Measurements from ENCODE around the gene KLF11. TPM values are rescaled to one million over a fixed set of nuclear protein-coding genes. Genes with fewer than 3 reads are reported as not detected.

KLF11 gene
- polyA plus RNA-seq, 1 donor from 2014 or later: 5.7 TPM

- H2AFZ ChIP-seq (ENCODE audit: low read depth, low read length): no peak overlapping the region
- no peak overlapping the region for H3K9ac ChIP-seq (ENCODE audit: low read length)
- H3K27ac ChIP-seq (ENCODE audit: low read length): no peak overlapping the region
- H3K9me3 ChIP-seq (ENCODE audit: low read length): no peaks in the 10 kb centered on the region
- H3K4me3 ChIP-seq (ENCODE audit: low read length): no peak overlapping the region
- H3K36me3 ChIP-seq (ENCODE audit: insufficient read depth, low read length): no peaks in the 10 kb centered on the region
- TF ChIP-seq EZH2 (IDR thresholded peaks at IDR 0.05; ENCODE audit: borderline replicate concordance, insufficient read depth, low read length, poor library complexity, severe bottlenecking): no peak
- no peak for TF ChIP-seq SMC3 (conservative IDR thresholded peaks at IDR 0.05; ENCODE audit: poor library complexity)
- no peak for TF ChIP-seq TAF1 (IDR thresholded peaks at IDR 0.05; ENCODE audit: low read depth)
- TF ChIP-seq CTCF (IDR thresholded peaks at IDR 0.05; ENCODE audit: poor library complexity, severe bottlenecking): no peak
- no peak for TF ChIP-seq POLR2AphosphoS5 (IDR thresholded peaks at IDR 0.05)
- TF ChIP-seq RAD21 (conservative IDR thresholded peaks at IDR 0.05): no peak
- TF ChIP-seq EP300 (conservative IDR thresholded peaks at IDR 0.05; ENCODE audit: poor library complexity, severe bottlenecking): no peak
- no peak for TF ChIP-seq MXI1 (conservative IDR thresholded peaks at IDR 0.05; ENCODE audit: poor library complexity, severe bottlenecking)
- H3K4me2 ChIP-seq (ENCODE audit: low read length): no peak overlapping the region
- no peaks in the 10 kb centered on the region for H3K9me2 ChIP-seq (ENCODE audit: insufficient read depth, low read length)
- no peaks in the 10 kb centered on the region for H3K27me3 ChIP-seq (ENCODE audit: insufficient read depth, low read depth, low read length)
- no peaks in the 10 kb centered on the region for H3K79me2 ChIP-seq (replicated peaks; ENCODE audit: insufficient read depth, low read length)
- no peaks in the 10 kb centered on the region for H3F3A ChIP-seq (ENCODE audit: insufficient read depth, low read length, poor library complexity, severe bottlenecking)
- H4K20me1 ChIP-seq (ENCODE audit: insufficient read depth): no peaks in the 10 kb centered on the region
Observed at GRCh38 chr2:10033251-10034006, 9.9 kb upstream of the KLF11 start.

GRCh38 chr2:10034333-10035052, 8.9 kb upstream of the KLF11 start:
- Histone ChIP-seq H3K9ac (ENCODE audit: low read length) (no peak overlapping the region), H4K20me1 (ENCODE audit: insufficient read depth) (no peaks in the 10 kb centered on the region), H3K27ac (ENCODE audit: low read length) (no peak overlapping the region), H2AFZ (ENCODE audit: low read depth, low read length) (no peak overlapping the region), H3K4me2 (ENCODE audit: low read length) (no peak overlapping the region), H3K79me2 (replicated peaks; ENCODE audit: insufficient read depth, low read length) (no peaks in the 10 kb centered on the region), H3K9me2 (ENCODE audit: insufficient read depth, low read length) (no peaks in the 10 kb centered on the region), H3K4me3 (ENCODE audit: low read length) (no peak overlapping the region), H3K27me3 (ENCODE audit: insufficient read depth, low read depth, low read length) (no peaks in the 10 kb centered on the region), H3F3A (ENCODE audit: insufficient read depth, low read length, poor library complexity, severe bottlenecking) (no peaks in the 10 kb centered on the region), H3K9me3 (ENCODE audit: low read length) (no peaks in the 10 kb centered on the region), H3K36me3 (ENCODE audit: insufficient read depth, low read length) (no peaks in the 10 kb centered on the region)
- TF ChIP-seq EP300 (conservative IDR thresholded peaks at IDR 0.05; ENCODE audit: poor library complexity, severe bottlenecking) (no peak), TAF1 (IDR thresholded peaks at IDR 0.05; ENCODE audit: low read depth) (no peak), CTCF (IDR thresholded peaks at IDR 0.05; ENCODE audit: poor library complexity, severe bottlenecking) (no peak)
